ENCODE results near the gene COL28A1. TPM values are rescaled to one million over a fixed set of nuclear protein-coding genes. Genes with fewer than 3 reads are reported as not detected.
A peak's percentile ranks its signal among the peaks of the same experiment; 100 is the strongest.

The COL28A1 gene
- total and polyA plus RNA-seq, 2 of the 13 experiments (the other 11 are each of a cell fraction or from before 2014, with no cell fraction given): 0.07 to 0.15 TPM

GRCh38 chr7:7569615-7570014 is 33.9 kb upstream of the COL28A1 start:
- Histone ChIP-seq H2AFZ (ENCODE audit: low read length) (no peak overlapping the region), H3K36me3 (replicated peaks in 1 of 2; ENCODE audit: control insufficient read depth in 1 of 2, insufficient read depth in 2 of 2, low read length in 2 of 2) (peaks cover 2 to 21% of the 10 kb centered on the region in 2 experiments; a peak in 3 of 5 replicates), H3K4me2 (ENCODE audit: low read depth, low read length) (peak overlapping the region; percentile 31; the same call in 1 of the 2 replicates), H3K9ac (ENCODE audit: insufficient read depth, low read depth, low read length) (no peak overlapping the region), H3K27me3 (ENCODE audit: control insufficient read depth in 1 of 2, insufficient read depth in 2 of 2, low read length in 2 of 2) (no peaks in the 10 kb centered on the region), H3K9me3 (ENCODE audit: low read length) (no peaks in the 10 kb centered on the region), H4K20me1 (ENCODE audit: insufficient read depth, low read length) (no peaks in the 10 kb centered on the region), H3K27ac (ENCODE audit: extremely low read length, insufficient read depth, low read length) (no peak overlapping the region), H3K79me2 (ENCODE audit: insufficient read depth, low read length) (peaks cover 49% of the 10 kb centered on the region), H3K4me1 (ENCODE audit: insufficient read depth, low read length) (peaks cover 31% of the 10 kb centered on the region), H3K4me3 (replicated peaks in 1 of 3; ENCODE audit: insufficient read depth in 1 of 3, low read depth in 2 of 3, low read length in 3 of 3) (no peak overlapping the region)
- TF ChIP-seq ZBTB44 (CRISPR knock-in tag; IDR thresholded peaks at IDR 0.05) (no peak), GATAD2A (CRISPR knock-in tag; IDR thresholded peaks at IDR 0.05) (no peak), ZNF382 (CRISPR knock-in tag; IDR thresholded peaks at IDR 0.05; ENCODE audit: borderline replicate concordance) (no peak), SRF (IDR thresholded peaks at IDR 0.05; ENCODE audit: low read depth, low read length) (no peak), ETV6 (CRISPR knock-in tag; conservative IDR thresholded peaks at IDR 0.05) (no peak), HOXA7 (CRISPR knock-in tag; IDR thresholded peaks at IDR 0.05) (no peak), NPAS2 (CRISPR knock-in tag; IDR thresholded peaks at IDR 0.05; ENCODE audit: borderline replicate concordance) (no peak), ZNF331 (CRISPR knock-in tag; IDR thresholded peaks at IDR 0.05) (no peak), ZGPAT (CRISPR knock-in tag; IDR thresholded peaks at IDR 0.05) (no peak), ZNF674 (CRISPR knock-in tag; IDR thresholded peaks at IDR 0.05; ENCODE audit: low read depth) (no peak)
- TF ChIP-seq, protein P1, sequence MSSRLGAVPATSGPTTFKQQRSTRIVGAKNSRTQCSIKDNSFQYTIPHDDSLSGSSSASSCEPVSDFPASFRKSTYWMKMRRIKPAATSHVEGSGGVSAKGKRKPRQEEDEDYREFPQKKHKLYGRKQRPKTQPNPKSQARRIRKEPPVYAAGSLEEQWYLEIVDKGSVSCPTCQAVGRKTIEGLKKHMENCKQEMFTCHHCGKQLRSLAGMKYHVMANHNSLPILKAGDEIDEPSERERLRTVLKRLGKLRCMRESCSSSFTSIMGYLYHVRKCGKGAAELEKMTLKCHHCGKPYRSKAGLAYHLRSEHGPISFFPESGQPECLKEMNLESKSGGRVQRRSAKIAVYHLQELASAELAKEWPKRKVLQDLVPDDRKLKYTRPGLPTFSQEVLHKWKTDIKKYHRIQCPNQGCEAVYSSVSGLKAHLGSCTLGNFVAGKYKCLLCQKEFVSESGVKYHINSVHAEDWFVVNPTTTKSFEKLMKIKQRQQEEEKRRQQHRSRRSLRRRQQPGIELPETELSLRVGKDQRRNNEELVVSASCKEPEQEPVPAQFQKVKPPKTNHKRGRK (CRISPR knock-in tag; IDR thresholded peaks at IDR 0.05): no peak
- DNase-seq (ENCODE audit: low spot score) (no peak), ATAC-seq (no peak), FAIRE-seq (no peak)
- POLR2A ChIA-PET: no interaction called here
- intact Hi-C loops (cut with micrococcal nuclease; ENCODE audit: unreplicated experiment): no loop called here
- in situ Hi-C loops (cut with HindIII; ENCODE audit: extremely low pct_ligation_motif_present, low pct_unique_long_range_greater_than_20kb): no loop called here
- CTCF ChIA-PET (ENCODE audit: low intra/inter-chr PET ratio, low total read pairs): no interaction called here
- 89% methylated on average over 3 of the region's 3 CpGs for WGBS (ENCODE audit: low lambda C conversion rate)
- no TSS peak for BruUV-seq (replicated peaks)

Measured in HepG2 (cell line).